SU-DHL-6 (cell line): ENCODE measurements around the gene USB1.
A peak's percentile ranks its signal among the peaks of the same experiment; 100 is the strongest.

Experiments used
- H2AFZ ChIP-seq: fragments of 200-600 bp; sonication (generic); 2 replicates; pipeline ENCODE4 v1.6.1; 2014; ENCODE audit warnings: low read depth, mild to moderate bottlenecking, moderate library complexity, mixed read lengths, antibody characterized with exemption, low read length; ENCODE audit not compliant: severe bottlenecking
- H3F3A ChIP-seq: fragments of 200-600 bp; shearing (Covaris generic); 2 replicates; pipeline ENCODE4 v1.6.0; 2016; ENCODE audit warnings: antibody characterized with exemption, mild to moderate bottlenecking; ENCODE audit not compliant: insufficient read depth
- H3K27ac ChIP-seq: fragments of 200-600 bp; sonication (generic); 2 replicates; pipeline ENCODE4 v1.5.1; 2016; ENCODE audit warnings: low read depth, mild to moderate bottlenecking, low read length, moderate library complexity, mixed read lengths
- H3K27me3 ChIP-seq: fragments of 200-600 bp; sonication (generic), shearing (Covaris generic); 2 replicates; pipeline ENCODE4 v1.6.0; 2014; ENCODE audit warnings: mild to moderate bottlenecking, low read length
- H3K36me3 ChIP-seq: fragments of 200-600 bp; sonication (generic); 2 replicates; pipeline ENCODE4 v1.6.1; 2014; ENCODE audit warnings: mild to moderate bottlenecking, low read length, mixed read lengths
- H3K4me2 ChIP-seq: fragments of 300-600, 200-600 bp; shearing (Covaris generic), sonication (generic); 2 replicates; pipeline ENCODE4 v1.6.0; 2014; ENCODE audit warnings: low read length, low read depth, mild to moderate bottlenecking; ENCODE audit not compliant: poor library complexity, severe bottlenecking
- H3K4me3 ChIP-seq: fragments of 200-600 bp; sonication (generic); 2 replicates; pipeline ENCODE4 v1.5.1; 2014; ENCODE audit warnings: antibody characterized with exemption, low read length, mild to moderate bottlenecking, mixed read lengths; ENCODE audit not compliant: insufficient read depth, poor library complexity, severe bottlenecking
- H3K79me2 ChIP-seq: fragments of 200-600 bp; sonication (generic); 2 replicates; pipeline ENCODE4 v1.6.1; 2014; ENCODE audit warnings: mild to moderate bottlenecking, low read length, moderate library complexity; ENCODE audit not compliant: insufficient read depth
- H3K9ac ChIP-seq: fragments of 200-600 bp; sonication (generic); 2 replicates; pipeline ENCODE4 v1.7.0; 2014; ENCODE audit warnings: mild to moderate bottlenecking, low read length
- H3K9me2 ChIP-seq: fragments of 200-600 bp; sonication (generic); replicated peaks from 2 replicates; pipeline ENCODE4 v1.6.1; 2014; ENCODE audit warnings: low read length; ENCODE audit not compliant: insufficient read depth
- H3K9me3 ChIP-seq: fragments of 200-600 bp; sonication (generic); 2 replicates; pipeline ENCODE4 v1.6.1; 2014; ENCODE audit warnings: low read length, mixed read lengths; ENCODE audit not compliant: insufficient read depth
- H4K20me1 ChIP-seq: fragments of 200-600 bp; sonication (generic); 2 replicates; pipeline ENCODE4 v1.6.1; 2014; ENCODE audit warnings: low read depth, mild to moderate bottlenecking, antibody characterized with exemption, low read length, moderate library complexity, mixed read lengths
- EZH2phosphoT487 ChIP-seq: fragments of 200-600 bp; sonication (generic), shearing (Covaris generic); conservative IDR thresholded peaks from 2 replicates; pipeline ENCODE4 v1.6.1; 2018; ENCODE audit warnings: mild to moderate bottlenecking, antibody characterized with exemption, low read length, moderate library complexity, mixed read lengths
- TF ChIP-seq, protein P1 (sequence below): fragments of 200-600 bp; sonication (generic); IDR thresholded peaks from one replicate; pipeline ENCODE4 v1.5.1; 2017; ENCODE audit warnings: antibody characterized with exemption, mild to moderate bottlenecking, low read length, moderate library complexity; ENCODE audit not compliant: insufficient read depth, poor library complexity, severe bottlenecking

USB1 gene

GRCh38 chr16:57997528-57998265 lies 3.5 kb upstream of the USB1 start:
- Histone ChIP-seq H2AFZ (no peak overlapping the region), H4K20me1 (no peaks in the 10 kb centered on the region), H3K27ac (no peak overlapping the region), H3K9me3 (no peaks in the 10 kb centered on the region), H3K9ac (no peak overlapping the region), H3K36me3 (no peaks in the 10 kb centered on the region), H3K4me3 (no peak overlapping the region), H3K79me2 (no peaks in the 10 kb centered on the region), H3K27me3 (no peaks in the 10 kb centered on the region), H3K9me2 (no peaks in the 10 kb centered on the region), H3K4me2 (no peak overlapping the region), H3F3A (peaks cover 9% of the 10 kb centered on the region)
- no peak for TF ChIP-seq EZH2phosphoT487
- TF ChIP-seq, protein P1, sequence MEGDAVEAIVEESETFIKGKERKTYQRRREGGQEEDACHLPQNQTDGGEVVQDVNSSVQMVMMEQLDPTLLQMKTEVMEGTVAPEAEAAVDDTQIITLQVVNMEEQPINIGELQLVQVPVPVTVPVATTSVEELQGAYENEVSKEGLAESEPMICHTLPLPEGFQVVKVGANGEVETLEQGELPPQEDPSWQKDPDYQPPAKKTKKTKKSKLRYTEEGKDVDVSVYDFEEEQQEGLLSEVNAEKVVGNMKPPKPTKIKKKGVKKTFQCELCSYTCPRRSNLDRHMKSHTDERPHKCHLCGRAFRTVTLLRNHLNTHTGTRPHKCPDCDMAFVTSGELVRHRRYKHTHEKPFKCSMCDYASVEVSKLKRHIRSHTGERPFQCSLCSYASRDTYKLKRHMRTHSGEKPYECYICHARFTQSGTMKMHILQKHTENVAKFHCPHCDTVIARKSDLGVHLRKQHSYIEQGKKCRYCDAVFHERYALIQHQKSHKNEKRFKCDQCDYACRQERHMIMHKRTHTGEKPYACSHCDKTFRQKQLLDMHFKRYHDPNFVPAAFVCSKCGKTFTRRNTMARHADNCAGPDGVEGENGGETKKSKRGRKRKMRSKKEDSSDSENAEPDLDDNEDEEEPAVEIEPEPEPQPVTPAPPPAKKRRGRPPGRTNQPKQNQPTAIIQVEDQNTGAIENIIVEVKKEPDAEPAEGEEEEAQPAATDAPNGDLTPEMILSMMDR: no peak

- TF ChIP-seq, protein P1: no peak
- TF ChIP-seq EZH2phosphoT487: no peak
- Histone ChIP-seq H3F3A (peaks cover 9% of the 10 kb centered on the region), H3K36me3 (no peaks in the 10 kb centered on the region), H3K9me3 (no peaks in the 10 kb centered on the region), H3K9me2 (no peaks in the 10 kb centered on the region), H3K27me3 (no peaks in the 10 kb centered on the region), H3K27ac (no peak overlapping the region), H3K79me2 (no peaks in the 10 kb centered on the region), H3K4me2 (no peak overlapping the region), H2AFZ (no peak overlapping the region), H4K20me1 (no peaks in the 10 kb centered on the region), H3K4me3 (no peak overlapping the region), H3K9ac (no peak overlapping the region)
These were observed 2.7 kb upstream of the USB1 start for GRCh38 chr16:57998486-57998885.

DNA sequence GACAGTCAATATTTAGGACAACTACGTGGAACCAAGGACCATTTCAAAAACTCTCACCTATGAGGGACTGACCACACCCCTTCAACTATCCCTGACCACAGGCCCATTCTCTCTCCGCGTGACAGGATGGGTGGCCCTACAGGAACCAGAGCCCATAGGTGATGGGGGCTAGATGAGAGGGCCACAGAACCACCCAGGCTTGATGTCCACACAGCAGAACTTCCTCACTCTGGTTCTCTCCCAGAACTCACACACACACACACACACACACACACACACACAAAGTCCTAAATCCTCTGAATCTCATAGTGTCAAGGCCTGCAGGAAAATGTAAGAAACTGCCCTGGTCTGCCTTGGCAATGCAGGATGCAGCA lies 2.2 kb upstream of the USB1 start:
- Histone ChIP-seq H3K79me2 (no peaks in the 10 kb centered on the region), H3K27me3 (no peaks in the 10 kb centered on the region), H3K9ac (peak overlapping the region; percentile 83; the same call in 1 of the 2 replicates), H3K4me3 (no peak overlapping the region), H3K4me2 (peak overlapping the region; percentile 95), H3K27ac (no peak overlapping the region), H4K20me1 (no peaks in the 10 kb centered on the region), H2AFZ (no peak overlapping the region), H3F3A (peaks cover 10% of the 10 kb centered on the region), H3K36me3 (no peaks in the 10 kb centered on the region), H3K9me2 (no peaks in the 10 kb centered on the region), H3K9me3 (no peaks in the 10 kb centered on the region)
- TF ChIP-seq, protein P1: no peak
- TF ChIP-seq EZH2phosphoT487: no peak
